Measurements from ENCODE around the gene NFIB. TPM values are rescaled to one million over a fixed set of nuclear protein-coding genes. Genes with fewer than 3 reads are reported as not detected.

The NFIB gene
- total and polyA plus RNA-seq, 2 of the 13 experiments (the other 11 are each of a cell fraction or from before 2014, with no cell fraction given) = 0.98 to 4.6 TPM

GRCh38 chr9:14346231-14346791, 32.4 kb upstream of the NFIB start (continued):
- TF ChIP-seq ZNF101 (CRISPR knock-in tag; IDR thresholded peaks at IDR 0.05; ENCODE audit: borderline replicate concordance, low read depth) (no peak), ZNF414 (CRISPR knock-in tag; IDR thresholded peaks at IDR 0.05) (no peak), MAX (IDR thresholded peaks at IDR 0.05) (no peak)

GRCh38 chr9:14345354-14346230, 31.7 kb upstream of the NFIB start:
- Histone ChIP-seq H3K9ac (ENCODE audit: insufficient read depth, low read depth, low read length) (no peak overlapping the region), H3K9me3 (ENCODE audit: low read length) (no peaks in the 10 kb centered on the region)
- intact Hi-C loops (cut with micrococcal nuclease; ENCODE audit: unreplicated experiment) = no loop called here

More at GRCh38 chr9:14345354-14346230, 31.7 kb upstream of the NFIB start:
- ATAC-seq = no peak
- CTCF ChIA-PET (ENCODE audit: low intra/inter-chr PET ratio, low total read pairs) = no interaction called here
- TF ChIP-seq EZH2 (conservative IDR thresholded peaks at IDR 0.05; ENCODE audit: low read depth, low read length) (no peak), ELF1 (CRISPR knock-in tag; IDR thresholded peaks at IDR 0.05) (no peak), FOXA1 (IDR thresholded peaks at IDR 0.05) (no peak), FOXA1 (CRISPR knock-in tag; IDR thresholded peaks at IDR 0.05) (no peak), SOX6 (IDR thresholded peaks at IDR 0.05) (no peak), SOX6 (CRISPR knock-in tag; IDR thresholded peaks at IDR 0.05) (no peak), NCOA1 (CRISPR knock-in tag; IDR thresholded peaks at IDR 0.05) (no peak), FOXM1 (CRISPR knock-in tag; IDR thresholded peaks at IDR 0.05) (no peak), SKI (IDR thresholded peaks at IDR 0.05; ENCODE audit: partially characterized antibody) (no peak)
- no peak for FAIRE-seq
- H3K4me2 ChIP-seq (ENCODE audit: low read depth, low read length) = no peak overlapping the region
- H3K4me1 ChIP-seq (ENCODE audit: insufficient read depth, low read length) = peaks cover 14% of the 10 kb centered on the region; the same call in 1 of the 2 replicates
- no peak overlapping the region for H3K4me3 ChIP-seq (replicated peaks in 1 of 3; ENCODE audit: insufficient read depth in 1 of 3, low read depth in 2 of 3, low read length in 3 of 3)
- H2AFZ ChIP-seq (ENCODE audit: low read length) = no peak overlapping the region
- no TSS peak for BruUV-seq (replicated peaks)
- WGBS (ENCODE audit: low lambda C conversion rate) = 48% methylated on average over 37 of the region's 45 CpGs
- H3K27me3 ChIP-seq (ENCODE audit: control insufficient read depth in 1 of 2, insufficient read depth in 2 of 2, low read length in 2 of 2) = peaks cover 8 to 86% of the 10 kb centered on the region in 2 experiments; a peak in 4 of 5 replicates
- no peaks in the 10 kb centered on the region for H3K79me2 ChIP-seq (ENCODE audit: insufficient read depth, low read length)
- no peak for DNase-seq (ENCODE audit: low spot score)
- H3K27ac ChIP-seq (ENCODE audit: extremely low read length, insufficient read depth, low read length) = no peak overlapping the region
- POLR2A ChIA-PET = no interaction called here
- no peaks in the 10 kb centered on the region; the same call in 1 of the 2 replicates for H4K20me1 ChIP-seq (ENCODE audit: insufficient read depth, low read length)
- H3K36me3 ChIP-seq (replicated peaks in 1 of 2; ENCODE audit: control insufficient read depth in 1 of 2, insufficient read depth in 2 of 2, low read length in 2 of 2) = no peaks in the 10 kb centered on the region
- in situ Hi-C loops (cut with HindIII; ENCODE audit: extremely low pct_ligation_motif_present, low pct_unique_long_range_greater_than_20kb) = no loop called here

Measured in HepG2 (cell line).